Measurements from ENCODE around the gene HACD1. TPM values are rescaled to one million over a fixed set of nuclear protein-coding genes. Genes with fewer than 3 reads are reported as not detected.

HACD1 gene
- total RNA-seq, 2 experiments from 2014 or later, result 0.47 to 0.69 TPM

DNA sequence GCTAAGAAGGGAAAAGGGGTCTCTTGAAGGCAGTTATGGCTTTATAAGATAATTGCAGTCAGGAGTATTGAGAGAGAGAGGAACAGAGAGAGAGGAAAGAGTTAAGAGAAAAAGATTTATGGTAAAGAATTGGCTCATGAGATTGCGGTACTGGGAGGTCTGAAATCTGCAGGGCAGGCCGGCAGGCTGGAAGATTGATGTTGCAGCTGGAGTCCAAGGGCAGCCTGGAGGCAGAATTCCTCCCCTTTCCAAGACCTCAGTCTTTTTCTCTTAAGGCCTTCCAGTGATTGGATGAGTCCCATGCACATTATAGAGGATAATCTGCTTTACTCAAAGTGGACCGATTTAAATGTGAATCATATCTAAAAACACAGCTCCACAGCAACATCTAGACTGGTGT is 68.4 kb downstream of the HACD1 start:
- no peak overlapping the region for H3K27ac Mint-ChIP-seq
- no peaks in the 10 kb centered on the region for H3K27me3 Mint-ChIP-seq
- no peak overlapping the region for H3K4me3 Mint-ChIP-seq
- no peaks in the 10 kb centered on the region for H3K4me1 Mint-ChIP-seq
- ChIA-PET POLR2A (no interaction called here), CTCF (interaction anchor here (0.9 kb wide), 1 partner anchor 19 kb away, joined by 3 read pairs; no protein-coding TSS in a partner anchor)
- H3K36me3 Mint-ChIP-seq (ENCODE audit: low read depth), result no peaks in the 10 kb centered on the region
- DNase-seq, result no peak
- peaks cover under 1% of the 10 kb centered on the region for H3K9me3 Mint-ChIP-seq

DNA sequence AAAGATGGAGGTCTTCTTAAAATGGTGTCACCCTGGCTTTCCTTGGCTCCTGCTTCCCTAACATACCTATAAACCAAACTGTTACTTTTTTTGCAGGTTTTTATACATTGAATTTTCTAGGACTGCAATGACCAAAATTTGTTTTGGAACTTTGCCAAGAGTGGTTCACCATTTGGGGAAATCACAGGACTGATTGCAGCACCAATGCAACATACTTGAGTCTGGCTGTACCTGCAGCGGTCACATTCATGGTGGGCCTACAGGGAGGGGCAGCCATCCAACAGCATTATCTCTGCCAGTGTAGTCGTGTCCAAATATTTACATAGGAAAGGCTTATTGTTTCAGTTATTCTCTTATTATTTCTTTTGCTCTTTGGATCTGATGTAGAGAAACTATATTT is 69.0 kb downstream of the HACD1 start:
- Mint-ChIP-seq H3K4me1 (no peaks in the 10 kb centered on the region), H3K27me3 (no peaks in the 10 kb centered on the region), H3K27ac (no peak overlapping the region), H3K4me3 (no peak overlapping the region), H3K36me3 (ENCODE audit: low read depth) (no peaks in the 10 kb centered on the region), H3K9me3 (peaks cover 2% of the 10 kb centered on the region)
- ChIA-PET POLR2A (no interaction called here), CTCF (no interaction called here)
- no peak for DNase-seq

- CTCF ChIA-PET, result no interaction called here
- Mint-ChIP-seq H3K4me1 (no peaks in the 10 kb centered on the region), H3K27me3 (no peaks in the 10 kb centered on the region), H3K36me3 (ENCODE audit: low read depth) (no peaks in the 10 kb centered on the region), H3K9me3 (peaks cover 2% of the 10 kb centered on the region), H3K27ac (no peak overlapping the region), H3K4me3 (no peak overlapping the region)
- POLR2A ChIA-PET, result no interaction called here
- DNase-seq, result no peak
These were observed 70.1 kb downstream of the HACD1 start for GRCh38 chr10:17547060-17547459.

- H3K4me3 Mint-ChIP-seq, result no peak overlapping the region
- no peak for DNase-seq
- no peaks in the 10 kb centered on the region for H3K27me3 Mint-ChIP-seq
- H3K9me3 Mint-ChIP-seq, result peaks cover 4% of the 10 kb centered on the region
- POLR2A ChIA-PET, result no interaction called here
- no peaks in the 10 kb centered on the region for H3K4me1 Mint-ChIP-seq
- no peaks in the 10 kb centered on the region for H3K36me3 Mint-ChIP-seq (ENCODE audit: low read depth)
- H3K27ac Mint-ChIP-seq, result no peak overlapping the region
- CTCF ChIA-PET, result no interaction called here
These were observed 72.7 kb downstream of the HACD1 start for GRCh38 chr10:17544465-17544864.

Other genes with a start within 250 kb of the HACD1 start
- gene ST8SIA6, start 162.8 kb downstream of the HACD1 start, total RNA-seq, result under 1 TPM; 0.15 to 0.20 TPM
- 10 to 100 TPM; 16.6 to 23.8 TPM for gene STAM, start 26.8 kb upstream of the HACD1 start, total RNA-seq
- gene TMEM236, start 134.8 kb upstream of the HACD1 start, total RNA-seq, result under 1 TPM in 1 of 2 experiments, not detected in 1; 0.04 TPM
- gene MRC1, start 192.0 kb upstream of the HACD1 start, total RNA-seq, result not detected